Gastrocnemius medialis (tissue), 4 donors: ENCODE results near the gene CTIF.

ENCODE experiments used
- POLR2A ChIP-seq, 2 donors: fragments of 450-650 bp; IDR thresholded peaks; one replicate each; pipeline ENCODE4 v1.6.1; 2017; ENCODE audit warnings: antibody characterized with exemption in 2 of 2, mild to moderate bottlenecking in 2 of 2, moderate library complexity in 2 of 2
- TF ChIP-seq, protein P1 (sequence below), 5 experiments: fragments of 450-650 bp in 3 of 5; fragments of 200-600 bp in 2 of 5; sonication (generic) in 2 of 5; IDR thresholded peaks in 4 of 5; conservative IDR thresholded peaks in 1 of 5; 1 replicate in 4 of 5; 2 replicates in 1 of 5; pipeline ENCODE4 v1.5.1; 2016 to 2019; ENCODE audit warnings: antibody characterized with exemption in 5 of 5, mild to moderate bottlenecking in 3 of 5, moderate library complexity in 3 of 5

DNA sequence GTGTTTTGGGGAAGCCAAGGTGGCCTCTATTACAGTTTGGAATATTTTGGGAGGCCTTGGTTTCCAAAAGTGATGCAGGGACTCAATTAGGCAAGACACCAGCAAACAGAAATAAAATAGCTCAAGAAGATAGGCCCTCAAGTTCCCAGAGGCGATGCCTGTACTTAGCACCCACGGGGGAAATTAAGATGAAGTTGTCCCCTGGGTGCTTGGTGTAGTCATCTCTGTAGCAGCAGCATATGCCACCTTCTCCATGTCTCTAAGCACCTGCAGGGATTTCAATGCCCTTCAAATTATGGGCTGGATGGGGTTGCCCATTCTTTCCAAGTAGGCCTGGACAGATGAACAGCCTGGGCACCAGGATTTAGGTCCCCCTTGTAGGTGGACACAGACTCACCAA lies 185.0 kb downstream of the CTIF start:
- TF ChIP-seq, protein P1, sequence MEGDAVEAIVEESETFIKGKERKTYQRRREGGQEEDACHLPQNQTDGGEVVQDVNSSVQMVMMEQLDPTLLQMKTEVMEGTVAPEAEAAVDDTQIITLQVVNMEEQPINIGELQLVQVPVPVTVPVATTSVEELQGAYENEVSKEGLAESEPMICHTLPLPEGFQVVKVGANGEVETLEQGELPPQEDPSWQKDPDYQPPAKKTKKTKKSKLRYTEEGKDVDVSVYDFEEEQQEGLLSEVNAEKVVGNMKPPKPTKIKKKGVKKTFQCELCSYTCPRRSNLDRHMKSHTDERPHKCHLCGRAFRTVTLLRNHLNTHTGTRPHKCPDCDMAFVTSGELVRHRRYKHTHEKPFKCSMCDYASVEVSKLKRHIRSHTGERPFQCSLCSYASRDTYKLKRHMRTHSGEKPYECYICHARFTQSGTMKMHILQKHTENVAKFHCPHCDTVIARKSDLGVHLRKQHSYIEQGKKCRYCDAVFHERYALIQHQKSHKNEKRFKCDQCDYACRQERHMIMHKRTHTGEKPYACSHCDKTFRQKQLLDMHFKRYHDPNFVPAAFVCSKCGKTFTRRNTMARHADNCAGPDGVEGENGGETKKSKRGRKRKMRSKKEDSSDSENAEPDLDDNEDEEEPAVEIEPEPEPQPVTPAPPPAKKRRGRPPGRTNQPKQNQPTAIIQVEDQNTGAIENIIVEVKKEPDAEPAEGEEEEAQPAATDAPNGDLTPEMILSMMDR (IDR thresholded peaks at IDR 0.05 in 4 of 5, conservative IDR thresholded peaks at IDR 0.05 in 1 of 5), result no peak
- TF ChIP-seq POLR2A (IDR thresholded peaks at IDR 0.05), result no peak
